Nephron progenitor cell (in vitro differentiated cells): ENCODE data around the gene ADIPOR2.
A peak's percentile ranks its signal among the peaks of the same experiment; 100 is the strongest.
"Not testable (repeated sequence)": the region's sequence is repeated elsewhere in the genome, so short reads cannot be mapped to it uniquely, and the experiment has no call there.

Experiments used
- DNase-seq: peaks from one replicate; pipeline ENCODE4 v3.0.0; 2021
- H3K27ac Mint-ChIP-seq: 2 replicates; pipeline ENCODE4 v1.8.0; 2021; ENCODE audit warnings: mild to moderate bottlenecking, moderate library complexity, mixed read lengths
- H3K27me3 Mint-ChIP-seq: 2 replicates; pipeline ENCODE4 v1.8.0; 2021; ENCODE audit warnings: mild to moderate bottlenecking, low read depth, mixed read lengths; ENCODE audit not compliant: poor library complexity
- H3K36me3 Mint-ChIP-seq: 2 replicates; pipeline ENCODE4 v1.8.0; 2021; ENCODE audit warnings: low read depth, mixed read lengths
- H3K4me1 Mint-ChIP-seq: 2 replicates; pipeline ENCODE4 v1.8.0; 2021; ENCODE audit warnings: mixed read lengths
- H3K4me3 Mint-ChIP-seq: 2 replicates; pipeline ENCODE4 v1.8.0; 2021; ENCODE audit warnings: mild to moderate bottlenecking, moderate library complexity, mixed read lengths
- H3K9me3 Mint-ChIP-seq: 2 replicates; pipeline ENCODE4 v1.8.0; 2021; ENCODE audit warnings: mild to moderate bottlenecking, moderate library complexity, mixed read lengths
- TF ChIP-seq, protein P1 (sequence below): fragments of 200-600 bp; sonication (generic); IDR thresholded peaks from 2 replicates; pipeline ENCODE4 v1.5.0; 2021; ENCODE audit warnings: antibody characterized with exemption

Gene ADIPOR2

DNA sequence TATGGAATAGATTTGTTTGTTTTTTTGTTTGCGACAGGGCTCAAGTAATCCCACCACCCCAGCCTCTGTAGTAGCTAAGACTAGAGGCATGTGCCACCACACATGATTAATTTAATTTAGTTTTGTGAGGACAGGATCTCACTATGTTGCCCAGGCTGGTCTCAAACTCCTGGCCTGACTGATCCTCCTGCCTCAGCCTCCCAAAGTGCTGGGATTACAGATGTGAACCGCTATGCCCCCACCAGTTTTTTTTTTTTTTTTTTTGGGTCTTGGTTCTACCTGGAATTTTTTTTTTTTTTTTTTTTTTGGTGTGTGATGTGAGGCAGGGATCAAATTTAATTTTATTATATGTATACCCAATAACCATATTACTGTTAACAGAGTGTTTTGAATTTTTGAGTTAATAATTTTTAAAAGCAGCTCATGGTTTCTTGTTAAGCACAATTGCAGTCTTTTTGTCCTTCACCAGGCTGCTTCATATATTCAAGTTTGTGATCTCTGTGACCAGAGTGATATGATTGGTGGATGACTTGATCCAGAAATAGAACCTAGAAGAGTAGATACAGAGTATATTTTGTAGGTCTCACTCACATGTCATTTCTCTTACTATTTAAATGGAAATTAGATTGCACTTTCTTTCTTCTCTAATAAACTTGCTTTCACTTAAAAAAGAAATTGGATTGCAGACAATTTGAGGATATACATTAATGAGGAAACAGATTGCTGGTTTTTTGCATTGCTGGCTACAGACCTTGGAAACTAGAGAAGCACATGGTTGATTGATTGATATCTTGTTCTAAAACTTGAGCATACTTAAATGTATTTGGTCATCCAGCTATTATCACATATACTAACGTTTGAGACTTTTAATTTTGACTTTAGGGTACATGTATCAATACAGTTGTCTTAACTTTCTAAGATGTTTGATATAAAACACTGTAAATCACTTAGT, 13.2 kb downstream of the ADIPOR2 start:
- peaks cover 96% of the 10 kb centered on the region for H3K36me3 Mint-ChIP-seq
- peaks cover 76% of the 10 kb centered on the region for H3K9me3 Mint-ChIP-seq
- TF ChIP-seq, protein P1, sequence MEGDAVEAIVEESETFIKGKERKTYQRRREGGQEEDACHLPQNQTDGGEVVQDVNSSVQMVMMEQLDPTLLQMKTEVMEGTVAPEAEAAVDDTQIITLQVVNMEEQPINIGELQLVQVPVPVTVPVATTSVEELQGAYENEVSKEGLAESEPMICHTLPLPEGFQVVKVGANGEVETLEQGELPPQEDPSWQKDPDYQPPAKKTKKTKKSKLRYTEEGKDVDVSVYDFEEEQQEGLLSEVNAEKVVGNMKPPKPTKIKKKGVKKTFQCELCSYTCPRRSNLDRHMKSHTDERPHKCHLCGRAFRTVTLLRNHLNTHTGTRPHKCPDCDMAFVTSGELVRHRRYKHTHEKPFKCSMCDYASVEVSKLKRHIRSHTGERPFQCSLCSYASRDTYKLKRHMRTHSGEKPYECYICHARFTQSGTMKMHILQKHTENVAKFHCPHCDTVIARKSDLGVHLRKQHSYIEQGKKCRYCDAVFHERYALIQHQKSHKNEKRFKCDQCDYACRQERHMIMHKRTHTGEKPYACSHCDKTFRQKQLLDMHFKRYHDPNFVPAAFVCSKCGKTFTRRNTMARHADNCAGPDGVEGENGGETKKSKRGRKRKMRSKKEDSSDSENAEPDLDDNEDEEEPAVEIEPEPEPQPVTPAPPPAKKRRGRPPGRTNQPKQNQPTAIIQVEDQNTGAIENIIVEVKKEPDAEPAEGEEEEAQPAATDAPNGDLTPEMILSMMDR = no peak
- peaks cover 2% of the 10 kb centered on the region for H3K27me3 Mint-ChIP-seq
- DNase-seq = no peak
- no peak overlapping the region for H3K4me3 Mint-ChIP-seq
- H3K4me1 Mint-ChIP-seq = no peaks in the 10 kb centered on the region
- H3K27ac Mint-ChIP-seq = no peak overlapping the region

DNA sequence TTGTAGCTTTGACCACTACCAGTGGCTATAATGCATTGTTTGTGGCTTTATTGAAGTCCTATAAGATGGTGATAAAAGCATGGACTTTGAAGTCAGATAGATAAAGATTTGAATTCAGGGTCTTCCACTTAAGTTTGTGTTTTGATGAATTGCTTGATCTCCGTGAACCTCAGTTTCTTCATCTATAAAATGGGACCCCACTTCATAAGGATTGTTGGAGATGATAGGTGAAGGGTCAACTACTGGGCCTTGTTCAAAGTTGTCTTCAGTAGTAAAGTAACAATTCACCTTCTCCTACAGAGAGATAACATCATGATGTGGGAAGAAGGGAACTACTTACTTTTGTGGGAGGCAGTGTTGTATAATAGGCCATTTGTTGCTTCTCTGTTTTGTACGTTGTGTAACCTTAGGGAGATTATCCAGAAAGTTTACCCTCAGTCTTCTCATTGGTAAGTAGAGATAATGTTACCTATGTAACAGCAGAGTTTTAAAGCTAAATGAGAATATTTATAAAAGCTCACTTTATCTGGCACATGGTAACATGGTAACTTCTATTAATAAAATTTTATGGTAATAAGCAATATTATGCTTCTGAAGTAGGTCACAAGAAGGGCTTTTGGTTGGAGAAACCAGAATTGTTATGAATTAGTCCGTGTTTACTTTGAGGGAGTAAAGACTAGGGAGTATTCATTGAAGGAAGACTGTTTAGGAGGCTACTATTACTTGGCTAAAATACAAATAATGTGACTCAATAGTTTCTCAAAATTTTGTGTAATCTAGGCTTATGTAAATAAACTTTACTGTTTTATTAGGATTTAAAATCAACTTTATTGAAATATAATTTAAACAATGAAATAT, 15.1 kb downstream of the ADIPOR2 start:
- no peaks in the 10 kb centered on the region for H3K4me1 Mint-ChIP-seq
- peaks cover 84% of the 10 kb centered on the region for H3K9me3 Mint-ChIP-seq
- TF ChIP-seq, protein P1 = no peak
- H3K27ac Mint-ChIP-seq = no peak overlapping the region
- DNase-seq = no peak
- peaks cover 96% of the 10 kb centered on the region for H3K36me3 Mint-ChIP-seq
- H3K27me3 Mint-ChIP-seq = peaks cover 2% of the 10 kb centered on the region
- H3K4me3 Mint-ChIP-seq = no peak overlapping the region

DNA sequence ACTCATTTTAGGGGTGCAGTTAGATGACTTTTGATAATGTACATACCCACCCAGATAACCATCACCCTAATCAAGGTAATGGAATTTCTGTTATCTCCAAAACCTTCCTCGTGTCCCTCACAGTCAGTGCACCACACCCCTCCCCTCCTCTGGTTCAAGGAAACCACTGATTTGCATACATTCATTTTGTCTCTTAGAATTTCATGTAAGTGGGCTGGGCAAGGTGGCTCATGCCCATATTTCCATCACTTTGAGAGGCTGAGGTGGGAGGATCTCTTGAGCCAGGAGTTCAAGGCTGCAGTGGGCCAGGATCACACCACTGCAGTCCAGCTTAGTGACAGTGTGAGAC, 15.7 kb downstream of the ADIPOR2 start:
- TF ChIP-seq, protein P1 = no peak
- H3K4me1 Mint-ChIP-seq = peaks cover 1% of the 10 kb centered on the region
- H3K4me3 Mint-ChIP-seq = no peak overlapping the region
- H3K9me3 Mint-ChIP-seq = peaks cover 89% of the 10 kb centered on the region
- peaks cover 98% of the 10 kb centered on the region for H3K36me3 Mint-ChIP-seq
- H3K27me3 Mint-ChIP-seq = peaks cover 2% of the 10 kb centered on the region
- no peak overlapping the region for H3K27ac Mint-ChIP-seq
- no peak for DNase-seq

DNA sequence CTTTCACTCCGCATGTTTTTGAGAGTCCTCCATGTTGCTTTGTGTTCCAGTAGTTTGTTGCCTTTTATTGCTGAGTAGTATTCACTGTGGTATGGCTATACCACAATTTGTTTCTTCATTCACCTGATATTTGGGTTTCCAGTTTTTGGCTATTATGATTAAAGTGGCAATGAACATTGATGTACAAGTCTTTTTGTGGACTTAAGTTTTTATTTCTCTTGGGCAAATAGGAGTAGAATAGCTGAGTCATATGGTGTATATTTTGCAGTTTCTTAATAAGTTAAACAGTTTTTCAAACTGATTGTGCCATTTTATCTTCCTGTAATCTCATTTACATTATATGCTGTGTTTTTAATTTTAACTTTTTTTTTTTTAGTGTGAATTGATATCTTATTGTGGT, 16.2 kb downstream of the ADIPOR2 start:
- no peak for DNase-seq
- peaks cover 2% of the 10 kb centered on the region for H3K27me3 Mint-ChIP-seq
- H3K27ac Mint-ChIP-seq = no peak overlapping the region
- no peak overlapping the region for H3K4me3 Mint-ChIP-seq
- H3K36me3 Mint-ChIP-seq = peaks cover 99% of the 10 kb centered on the region
- peaks cover 89% of the 10 kb centered on the region for H3K9me3 Mint-ChIP-seq
- TF ChIP-seq, protein P1 = no peak
- peaks cover 6% of the 10 kb centered on the region for H3K4me1 Mint-ChIP-seq

DNA sequence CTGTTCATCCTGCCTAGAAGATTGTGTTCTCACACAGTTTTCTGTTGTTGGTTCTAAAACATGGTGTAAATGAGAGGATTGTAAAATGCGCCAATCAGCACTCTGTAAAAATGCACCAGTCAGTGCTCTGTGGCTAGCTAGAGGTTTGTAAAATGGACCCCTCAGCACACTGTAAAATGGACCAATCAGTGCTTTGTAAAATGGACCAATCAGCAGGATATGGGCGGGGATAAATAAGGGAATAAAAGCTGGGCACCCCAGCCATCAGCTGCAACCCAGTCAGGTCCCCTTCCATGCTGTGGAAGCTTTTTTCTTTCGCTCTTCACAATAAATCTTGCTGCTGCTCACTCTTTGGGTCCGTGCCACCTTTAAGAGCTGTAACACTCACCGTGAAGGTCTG, 19.1 kb downstream of the ADIPOR2 start:
- H3K36me3 Mint-ChIP-seq = peaks cover 99% of the 10 kb centered on the region
- H3K4me3 Mint-ChIP-seq, DNase-seq, H3K4me1 Mint-ChIP-seq, H3K27me3 Mint-ChIP-seq, H3K27ac Mint-ChIP-seq: not testable (repeated sequence)
- H3K9me3 Mint-ChIP-seq = peaks cover 93% of the 10 kb centered on the region

DNA sequence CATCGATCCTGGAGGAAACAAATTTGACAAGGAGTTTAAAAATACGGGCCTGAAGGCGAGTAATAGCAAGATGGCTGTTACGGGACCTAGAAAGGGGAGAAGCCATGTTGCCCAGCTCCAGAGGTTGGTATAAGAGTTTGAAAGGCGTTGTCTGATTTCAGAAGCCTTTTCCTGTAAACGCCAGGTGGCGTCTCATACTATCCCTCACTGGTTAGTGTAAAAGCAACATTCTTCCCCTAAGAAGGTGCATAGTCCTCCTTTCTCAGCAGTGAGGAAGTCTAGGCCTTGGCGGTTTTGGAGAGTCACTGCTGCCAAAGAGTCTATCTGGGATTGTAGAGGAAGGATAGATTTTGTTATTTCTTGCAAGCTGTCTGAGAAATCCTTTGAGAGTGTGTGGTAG, 20.0 kb downstream of the ADIPOR2 start:
- H3K4me1 Mint-ChIP-seq, DNase-seq, H3K4me3 Mint-ChIP-seq, H3K27ac Mint-ChIP-seq, H3K27me3 Mint-ChIP-seq: not testable (repeated sequence)
- Mint-ChIP-seq H3K36me3 (peaks cover 100% of the 10 kb centered on the region), H3K9me3 (peaks cover 97% of the 10 kb centered on the region)

DNA sequence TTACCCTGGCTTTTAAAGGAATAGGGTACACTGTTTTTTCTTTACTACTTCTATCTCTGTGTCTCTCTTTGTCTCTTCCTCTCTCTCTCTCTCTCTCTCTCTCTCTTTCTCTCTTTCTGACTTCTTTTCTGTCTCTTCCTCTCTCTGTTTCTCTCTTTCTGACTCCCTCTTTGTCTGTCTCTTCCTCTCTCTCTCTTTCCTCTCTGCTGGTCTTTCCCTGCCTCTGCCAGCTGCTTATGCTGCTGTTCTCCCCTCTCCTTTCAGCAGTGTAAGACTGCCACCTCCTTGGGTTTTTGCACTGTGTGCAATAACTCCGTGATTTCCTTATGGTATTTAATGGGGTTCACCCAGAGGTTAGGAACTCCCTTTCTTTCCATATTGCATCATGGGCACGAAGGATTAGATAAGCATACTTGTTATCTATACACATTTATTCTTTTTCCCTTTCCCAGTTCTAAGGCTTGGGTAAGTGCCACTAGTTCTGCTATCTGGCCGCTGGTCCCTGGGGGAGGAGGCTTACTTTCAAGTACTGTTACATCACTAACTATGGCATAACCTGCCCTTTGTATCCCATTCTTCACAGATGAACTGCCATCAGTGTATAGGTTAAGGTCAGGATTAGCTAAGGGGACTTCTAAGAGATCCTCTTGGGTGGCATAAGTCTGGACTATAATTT, 20.8 kb downstream of the ADIPOR2 start:
- Mint-ChIP-seq H3K36me3 (peaks cover 100% of the 10 kb centered on the region), H3K9me3 (peaks cover 99% of the 10 kb centered on the region), H3K27ac (peak overlapping the region; percentile 7)
- not testable (repeated sequence) for H3K4me3 Mint-ChIP-seq, H3K27me3 Mint-ChIP-seq, H3K4me1 Mint-ChIP-seq, DNase-seq

DNA sequence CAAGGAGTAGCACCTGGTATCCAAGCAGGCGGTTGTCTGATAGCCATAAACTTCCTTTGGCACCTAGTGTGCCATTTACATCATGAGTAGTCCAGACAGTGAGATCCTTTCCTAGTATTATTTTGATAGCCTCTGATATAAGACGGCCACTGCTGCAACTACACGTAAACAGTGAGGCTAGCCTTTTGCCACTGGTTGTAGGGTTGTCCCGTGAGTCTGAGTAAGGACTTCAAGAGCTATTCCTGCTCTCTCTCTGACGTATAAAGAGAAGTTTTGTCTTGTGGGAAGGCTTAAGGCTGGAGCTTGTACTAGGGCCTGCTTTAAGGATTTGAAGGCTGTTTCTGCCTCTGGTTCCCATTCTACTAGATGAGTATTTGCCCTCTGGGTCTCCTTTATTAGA, 21.4 kb downstream of the ADIPOR2 start:
- Mint-ChIP-seq H3K36me3 (peaks cover 100% of the 10 kb centered on the region), H3K9me3 (peaks cover 99% of the 10 kb centered on the region)
- H3K27me3 Mint-ChIP-seq, H3K4me1 Mint-ChIP-seq, DNase-seq, H3K4me3 Mint-ChIP-seq, H3K27ac Mint-ChIP-seq: not testable (repeated sequence)

DNA sequence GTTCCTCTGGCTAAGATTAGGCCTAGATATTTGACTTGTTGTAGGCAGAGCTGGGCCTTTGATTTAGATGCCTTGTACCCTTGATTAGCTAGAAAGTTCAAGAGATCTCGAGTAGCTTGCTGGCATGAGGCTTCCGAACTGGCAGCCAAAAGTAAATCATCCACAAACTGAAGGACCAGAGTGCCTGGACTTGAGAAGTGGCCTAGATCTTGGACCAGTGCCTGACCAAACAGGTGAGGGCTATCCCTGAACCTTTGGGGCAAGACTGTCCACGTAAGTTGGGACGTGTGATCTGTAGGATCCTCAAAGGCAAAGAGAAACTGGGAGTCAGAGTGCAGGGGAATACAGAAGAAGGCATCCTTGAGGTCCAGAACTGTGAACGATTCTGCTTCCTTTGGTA, 22.0 kb downstream of the ADIPOR2 start:
- not testable (repeated sequence) for H3K27ac Mint-ChIP-seq, H3K27me3 Mint-ChIP-seq, H3K4me3 Mint-ChIP-seq, H3K4me1 Mint-ChIP-seq, DNase-seq
- Mint-ChIP-seq H3K9me3 (peaks cover 95% of the 10 kb centered on the region), H3K36me3 (peaks cover 96% of the 10 kb centered on the region)
